Prostate gland (tissue), 2 donors: ENCODE results near the gene PTP4A1.

Experiments used
- POLR2A ChIP-seq: fragments of 450-650 bp; IDR thresholded peaks from one replicate; pipeline ENCODE4 v1.6.1; 2016; ENCODE audit warnings: antibody characterized with exemption, mild to moderate bottlenecking
- POLR2AphosphoS5 ChIP-seq: sonication (generic); formaldehyde crosslinking; IDR thresholded peaks from one replicate; pipeline ENCODE4 v1.6.1; 2017; ENCODE audit warnings: antibody characterized with exemption
- TF ChIP-seq, protein P1 (sequence below), 4 experiments: fragments of 200-600 bp in 2 of 4; fragments of 450-650 bp in 2 of 4; sonication (generic) in 2 of 4; IDR thresholded peaks; 1 replicate in 3 of 4; 2 replicates in 1 of 4; pipeline ENCODE4 v1.5.1; 2016 to 2019; ENCODE audit warnings: antibody characterized with exemption in 4 of 4, mild to moderate bottlenecking in 2 of 4, moderate library complexity in 2 of 4

DNA sequence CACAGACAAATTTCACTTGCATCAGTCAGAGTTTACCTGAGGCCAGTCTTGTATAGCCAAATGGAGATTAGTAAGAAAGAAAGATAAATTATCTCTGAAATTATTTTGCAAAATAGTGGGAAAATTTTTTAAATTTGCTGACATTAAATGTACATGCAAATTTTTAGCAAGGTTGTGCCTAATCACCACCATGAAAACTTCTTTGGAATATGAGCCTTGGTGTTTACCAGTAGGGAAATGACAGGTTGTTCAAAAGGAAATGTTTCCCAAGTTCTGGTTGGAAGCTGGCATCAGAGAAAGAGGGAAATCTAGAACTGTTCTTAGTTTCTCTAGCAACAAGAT, 34.4 kb upstream of the PTP4A1 start:
- TF ChIP-seq, protein P1, sequence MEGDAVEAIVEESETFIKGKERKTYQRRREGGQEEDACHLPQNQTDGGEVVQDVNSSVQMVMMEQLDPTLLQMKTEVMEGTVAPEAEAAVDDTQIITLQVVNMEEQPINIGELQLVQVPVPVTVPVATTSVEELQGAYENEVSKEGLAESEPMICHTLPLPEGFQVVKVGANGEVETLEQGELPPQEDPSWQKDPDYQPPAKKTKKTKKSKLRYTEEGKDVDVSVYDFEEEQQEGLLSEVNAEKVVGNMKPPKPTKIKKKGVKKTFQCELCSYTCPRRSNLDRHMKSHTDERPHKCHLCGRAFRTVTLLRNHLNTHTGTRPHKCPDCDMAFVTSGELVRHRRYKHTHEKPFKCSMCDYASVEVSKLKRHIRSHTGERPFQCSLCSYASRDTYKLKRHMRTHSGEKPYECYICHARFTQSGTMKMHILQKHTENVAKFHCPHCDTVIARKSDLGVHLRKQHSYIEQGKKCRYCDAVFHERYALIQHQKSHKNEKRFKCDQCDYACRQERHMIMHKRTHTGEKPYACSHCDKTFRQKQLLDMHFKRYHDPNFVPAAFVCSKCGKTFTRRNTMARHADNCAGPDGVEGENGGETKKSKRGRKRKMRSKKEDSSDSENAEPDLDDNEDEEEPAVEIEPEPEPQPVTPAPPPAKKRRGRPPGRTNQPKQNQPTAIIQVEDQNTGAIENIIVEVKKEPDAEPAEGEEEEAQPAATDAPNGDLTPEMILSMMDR (IDR thresholded peaks at IDR 0.05) = no peak
- TF ChIP-seq POLR2A = no peak
- no peak for TF ChIP-seq POLR2AphosphoS5
